Upper lobe of left lung (tissue), 4 donors: Measurements from ENCODE around the gene SPX.

ENCODE experiments used
- CTCF ChIP-seq, 6 experiments: fragments of 450-650 bp in 4 of 6; fragments of 200-600 bp in 2 of 6; sonication (generic) in 2 of 6; IDR thresholded peaks; one replicate each; pipeline ENCODE4 v1.5.1; 2016 to 2019; ENCODE audit warnings: antibody characterized with exemption in 6 of 6
- POLR2AphosphoS5 ChIP-seq, 2 donors: sonication (generic); formaldehyde crosslinking; IDR thresholded peaks; one replicate each; pipeline ENCODE4 v1.5.1; 2017; ENCODE audit warnings: antibody characterized with exemption in 2 of 2

- TF ChIP-seq CTCF (IDR thresholded peaks at IDR 0.05), result no peak
- no peak for TF ChIP-seq POLR2AphosphoS5 (IDR thresholded peaks at IDR 0.05)
Measured at GRCh38 chr12:21502872-21503271, 23.2 kb upstream of the SPX start.
